Suprapubic skin (tissue), 4 donors: ENCODE measurements around the gene CRKL. TPM values are rescaled to one million over a fixed set of nuclear protein-coding genes. Genes with fewer than 3 reads are reported as not detected.
A peak's percentile ranks its signal among the peaks of the same experiment; 100 is the strongest.

Experiments used
- DNase-seq, 2 donors: peaks; one replicate each; pipeline ENCODE4 v3.0.0-alpha.2; 2019; ENCODE audit warnings: low spot score in 2 of 2
- H3K27ac ChIP-seq: fragments of 200-600 bp; sonication (generic); one replicate; pipeline ENCODE4 v1.5.1; 2019
- H3K27me3 ChIP-seq: fragments of 200-600 bp; sonication (generic); one replicate; pipeline ENCODE4 v1.5.1; 2019
- H3K36me3 ChIP-seq: fragments of 200-600 bp; sonication (generic); one replicate; pipeline ENCODE4 v1.5.1; 2019
- H3K4me1 ChIP-seq: fragments of 200-600 bp; sonication (generic); one replicate; pipeline ENCODE4 v1.5.1; 2019
- H3K4me3 ChIP-seq: fragments of 200-600 bp; sonication (generic); one replicate; pipeline ENCODE4 v1.5.1; 2019; ENCODE audit warnings: mild to moderate bottlenecking
- H3K9me3 ChIP-seq: fragments of 200-600 bp; sonication (generic); one replicate; pipeline ENCODE4 v1.5.1; 2019
- EP300 ChIP-seq: sonication (generic); formaldehyde crosslinking; IDR thresholded peaks from one replicate; pipeline ENCODE4 v1.6.1; 2017; ENCODE audit warnings: antibody characterized with exemption
- POLR2A ChIP-seq, 2 donors: fragments of 450-650 bp; IDR thresholded peaks; one replicate each; pipeline ENCODE4 v1.6.1; 2017; ENCODE audit warnings: antibody characterized with exemption in 2 of 2, mild to moderate bottlenecking in 2 of 2, moderate library complexity in 2 of 2
- POLR2AphosphoS5 ChIP-seq, 3 donors: sonication (generic); formaldehyde crosslinking; IDR thresholded peaks; one replicate each; pipeline ENCODE4 v1.6.1; 2017; ENCODE audit warnings: antibody characterized with exemption in 3 of 3
- WGBS: methylation state at CpG from one replicate; pipeline ENCODE4 v1.1.5; 2018; 5-methylcytosine and 5-hydroxymethylcytosine counted together
- total RNA-seq, 4 donors: library from RNA; depleted of rRNA; stranded (reverse); fragments of >200 nt; gene quantifications; one replicate each; pipeline ENCODE4 v1.1.0, GENCODE V29; 2016
- TF ChIP-seq, protein P1 (sequence below), 2 donors: fragments of 200-600 bp in 1 of 2; fragments of 450-650 bp in 1 of 2; sonication (generic) in 1 of 2; IDR thresholded peaks; one replicate each; pipeline ENCODE4 v1.5.1; 2016 to 2019; ENCODE audit warnings: antibody characterized with exemption in 2 of 2, mild to moderate bottlenecking in 1 of 2, moderate library complexity in 1 of 2

Gene CRKL
- total RNA-seq, 4 donors from 2014 or later, result 52.7 to 75.3 (median 71.9) TPM

DNA sequence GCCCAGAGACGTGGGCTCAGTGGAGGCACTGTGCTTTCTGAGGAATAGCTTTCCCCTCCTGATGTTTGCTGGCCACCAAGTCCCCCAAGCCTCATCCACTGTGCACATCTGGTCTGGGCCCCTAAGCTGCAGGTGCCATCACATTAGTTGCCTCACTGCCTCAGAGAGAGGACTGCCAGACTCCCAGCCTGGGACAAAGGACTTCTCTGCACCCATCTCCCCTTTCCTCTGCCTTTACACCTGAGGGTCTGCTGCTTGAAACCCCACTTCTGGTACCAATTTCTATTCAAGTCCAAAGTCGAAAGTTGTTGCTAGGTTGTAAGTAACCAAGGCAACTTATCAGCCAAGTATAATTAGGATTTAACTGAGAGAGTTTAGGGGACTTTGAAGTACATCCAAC lies 61.2 kb downstream of the CRKL start:
- TF ChIP-seq POLR2AphosphoS5 (IDR thresholded peaks at IDR 0.05) (no peak), POLR2A (IDR thresholded peaks at IDR 0.05) (no peak), EP300 (no peak)
- TF ChIP-seq, protein P1, sequence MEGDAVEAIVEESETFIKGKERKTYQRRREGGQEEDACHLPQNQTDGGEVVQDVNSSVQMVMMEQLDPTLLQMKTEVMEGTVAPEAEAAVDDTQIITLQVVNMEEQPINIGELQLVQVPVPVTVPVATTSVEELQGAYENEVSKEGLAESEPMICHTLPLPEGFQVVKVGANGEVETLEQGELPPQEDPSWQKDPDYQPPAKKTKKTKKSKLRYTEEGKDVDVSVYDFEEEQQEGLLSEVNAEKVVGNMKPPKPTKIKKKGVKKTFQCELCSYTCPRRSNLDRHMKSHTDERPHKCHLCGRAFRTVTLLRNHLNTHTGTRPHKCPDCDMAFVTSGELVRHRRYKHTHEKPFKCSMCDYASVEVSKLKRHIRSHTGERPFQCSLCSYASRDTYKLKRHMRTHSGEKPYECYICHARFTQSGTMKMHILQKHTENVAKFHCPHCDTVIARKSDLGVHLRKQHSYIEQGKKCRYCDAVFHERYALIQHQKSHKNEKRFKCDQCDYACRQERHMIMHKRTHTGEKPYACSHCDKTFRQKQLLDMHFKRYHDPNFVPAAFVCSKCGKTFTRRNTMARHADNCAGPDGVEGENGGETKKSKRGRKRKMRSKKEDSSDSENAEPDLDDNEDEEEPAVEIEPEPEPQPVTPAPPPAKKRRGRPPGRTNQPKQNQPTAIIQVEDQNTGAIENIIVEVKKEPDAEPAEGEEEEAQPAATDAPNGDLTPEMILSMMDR (IDR thresholded peaks at IDR 0.05), result no peak
- 79% methylated on average over 2 of the region's 2 CpGs for WGBS
- Histone ChIP-seq H3K9me3 (no peaks in the 10 kb centered on the region), H3K4me3 (no peak overlapping the region), H3K4me1 (peaks cover 37% of the 10 kb centered on the region), H3K27me3 (no peaks in the 10 kb centered on the region), H3K36me3 (no peaks in the 10 kb centered on the region), H3K27ac (no peak overlapping the region)
- no peak for DNase-seq

DNA sequence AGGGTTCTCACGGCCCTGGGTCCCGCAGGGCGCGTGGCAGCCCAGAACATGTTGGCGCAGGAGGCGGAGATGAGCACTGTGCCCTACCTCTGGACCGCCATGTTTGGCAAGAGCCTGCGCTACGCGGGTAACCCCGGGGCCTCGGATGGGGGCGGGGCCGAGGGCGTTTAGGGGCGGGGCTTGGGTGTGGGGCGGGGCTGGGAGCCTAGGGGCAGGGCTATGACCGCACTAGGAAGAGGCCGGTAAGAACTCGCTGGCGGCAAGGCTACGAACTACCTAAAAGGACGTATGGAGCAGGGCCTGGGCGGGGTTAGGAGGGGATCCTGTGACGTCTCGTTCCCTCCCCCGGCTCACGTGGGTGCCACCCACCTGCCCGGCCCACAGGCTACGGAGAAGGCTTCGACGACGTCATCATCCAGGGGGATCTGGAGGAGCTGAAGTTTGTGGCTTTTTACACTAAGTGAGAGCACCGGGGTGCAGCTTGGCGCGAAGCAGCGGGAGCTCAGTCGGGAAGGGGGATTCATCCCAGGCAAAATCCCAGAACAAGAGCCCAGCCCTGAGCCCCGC lies 62.1 kb downstream of the CRKL start:
- Histone ChIP-seq H3K9me3 (no peaks in the 10 kb centered on the region), H3K4me3 (peak overlapping the region; percentile 34), H3K36me3 (no peaks in the 10 kb centered on the region), H3K27ac (no peak overlapping the region), H3K27me3 (no peaks in the 10 kb centered on the region), H3K4me1 (peaks cover 43% of the 10 kb centered on the region)
- 28% methylated on average over 14 of the region's 39 CpGs for WGBS
- TF ChIP-seq, protein P1 (IDR thresholded peaks at IDR 0.05), result no peak
- no peak for TF ChIP-seq POLR2A (IDR thresholded peaks at IDR 0.05)
- no peak for TF ChIP-seq POLR2AphosphoS5 (IDR thresholded peaks at IDR 0.05)
- TF ChIP-seq EP300, result no peak
- no peak for DNase-seq

DNA sequence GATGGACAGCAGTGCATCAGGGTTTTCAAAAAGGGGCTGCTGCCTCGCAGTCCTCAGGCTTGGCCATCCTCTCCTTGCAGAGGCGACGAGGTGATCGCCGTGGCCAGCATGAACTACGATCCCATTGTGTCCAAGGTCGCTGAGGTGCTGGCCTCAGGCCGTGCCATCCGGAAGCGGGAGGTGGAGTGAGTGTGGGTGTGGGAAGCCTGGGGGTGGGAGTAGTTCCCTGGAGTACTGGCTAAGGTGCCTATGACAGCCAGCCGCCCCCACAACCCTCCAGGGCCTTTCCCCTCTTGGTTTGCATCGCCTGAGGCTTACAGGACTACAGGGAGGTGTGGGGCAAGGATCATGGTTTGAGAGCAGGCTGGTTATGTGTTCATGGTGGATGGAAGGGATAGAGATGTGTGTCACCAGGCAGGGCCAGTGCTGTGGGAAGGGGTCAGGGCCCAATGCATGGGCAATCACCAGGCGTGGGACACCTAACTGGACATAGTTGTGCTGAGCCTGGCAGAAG lies 62.8 kb downstream of the CRKL start:
- Histone ChIP-seq H3K4me1 (peaks cover 43% of the 10 kb centered on the region), H3K9me3 (no peaks in the 10 kb centered on the region), H3K36me3 (no peaks in the 10 kb centered on the region), H3K27me3 (no peaks in the 10 kb centered on the region), H3K4me3 (peak overlapping the region; percentile 34), H3K27ac (no peak overlapping the region)
- TF ChIP-seq EP300 (no peak), POLR2A (IDR thresholded peaks at IDR 0.05) (no peak), POLR2AphosphoS5 (IDR thresholded peaks at IDR 0.05) (no peak)
- TF ChIP-seq, protein P1 (IDR thresholded peaks at IDR 0.05), result no peak
- 19% methylated on average over 12 of the region's 13 CpGs for WGBS
- DNase-seq, result no peak

DNA sequence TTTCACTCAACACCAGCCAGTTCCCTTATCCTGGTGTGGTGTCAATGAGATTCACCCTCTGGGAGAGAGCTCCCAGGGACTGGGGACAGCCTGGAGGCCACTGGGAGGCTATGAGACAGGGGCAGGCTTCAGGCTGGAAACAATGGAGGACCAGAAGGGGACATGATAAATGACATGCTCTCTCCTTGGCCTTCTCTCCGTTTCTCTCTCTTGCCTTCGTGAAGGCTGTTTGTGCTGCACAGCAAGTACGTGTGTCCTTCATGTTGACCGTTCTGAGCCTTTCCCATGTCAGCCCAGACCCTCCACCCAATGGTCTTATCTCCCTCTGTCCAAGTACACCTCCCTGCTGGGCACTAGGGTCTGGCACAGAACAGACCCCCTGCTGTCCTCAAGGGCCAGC lies 63.3 kb downstream of the CRKL start:
- Histone ChIP-seq H3K27ac (no peak overlapping the region), H3K9me3 (no peaks in the 10 kb centered on the region), H3K4me3 (no peak overlapping the region), H3K27me3 (no peaks in the 10 kb centered on the region), H3K36me3 (no peaks in the 10 kb centered on the region), H3K4me1 (peaks cover 43% of the 10 kb centered on the region)
- TF ChIP-seq POLR2A (IDR thresholded peaks at IDR 0.05), result no peak
- TF ChIP-seq, protein P1 (IDR thresholded peaks at IDR 0.05), result no peak
- no peak for TF ChIP-seq POLR2AphosphoS5 (IDR thresholded peaks at IDR 0.05)
- no peak for TF ChIP-seq EP300
- 95% methylated on average over 4 of the region's 4 CpGs for WGBS
- no peak for DNase-seq

DNA sequence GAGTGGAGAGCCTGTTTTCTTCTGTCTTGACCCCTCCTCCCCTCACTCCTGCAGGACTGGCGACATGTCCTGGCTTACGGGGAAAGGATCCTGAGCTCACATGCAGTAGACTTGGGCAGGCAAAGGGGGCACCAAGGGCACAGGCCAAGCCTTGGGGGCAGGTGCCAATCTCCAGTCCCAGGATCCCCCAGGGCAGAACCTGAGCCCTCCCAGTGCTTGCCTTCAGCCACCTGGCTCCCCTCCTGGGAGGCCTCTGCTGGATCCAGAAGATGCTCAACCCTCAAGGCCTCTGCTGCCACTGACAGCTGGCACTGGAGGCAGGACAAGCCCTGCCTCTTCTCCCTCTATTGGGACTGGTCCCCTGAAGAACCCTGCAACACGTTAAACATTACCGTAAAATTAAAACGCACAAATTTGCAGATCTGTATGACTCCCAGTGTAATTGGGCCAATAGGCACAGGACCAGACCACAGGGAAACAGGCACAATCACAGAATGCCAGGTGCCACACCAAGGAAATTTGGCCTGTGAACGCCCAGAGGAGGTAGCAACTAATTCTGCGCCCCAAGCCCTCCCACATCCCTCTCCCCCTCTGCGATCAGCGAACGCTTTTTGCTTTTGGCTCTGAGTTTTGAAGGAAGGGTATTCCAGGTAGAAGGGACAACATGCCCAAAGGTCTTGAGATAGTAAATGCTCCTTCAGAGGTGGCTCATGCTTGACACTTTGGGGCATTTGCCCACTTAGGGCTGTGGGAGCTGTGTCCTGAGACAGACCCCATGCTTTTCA lies 63.9 kb downstream of the CRKL start:
- 47% methylated on average over 10 of the region's 10 CpGs for WGBS
- Histone ChIP-seq H3K27ac (peak overlapping the region; percentile 79), H3K27me3 (no peaks in the 10 kb centered on the region), H3K4me1 (peaks cover 43% of the 10 kb centered on the region), H3K36me3 (no peaks in the 10 kb centered on the region), H3K4me3 (peak overlapping the region; percentile 70), H3K9me3 (no peaks in the 10 kb centered on the region)
- no peak for DNase-seq
- no peak for TF ChIP-seq POLR2A (IDR thresholded peaks at IDR 0.05)
- no peak for TF ChIP-seq EP300
- no peak for TF ChIP-seq POLR2AphosphoS5 (IDR thresholded peaks at IDR 0.05)
- TF ChIP-seq, protein P1 (IDR thresholded peaks at IDR 0.05), result no peak
